ENCODE measurements around the gene SDCBP2. TPM values are rescaled to one million over a fixed set of nuclear protein-coding genes. Genes with fewer than 3 reads are reported as not detected.

SDCBP2 gene
- total and polyA plus RNA-seq, 9 donors = 0.92 to 34.7 (median 3.7) TPM

DNA sequence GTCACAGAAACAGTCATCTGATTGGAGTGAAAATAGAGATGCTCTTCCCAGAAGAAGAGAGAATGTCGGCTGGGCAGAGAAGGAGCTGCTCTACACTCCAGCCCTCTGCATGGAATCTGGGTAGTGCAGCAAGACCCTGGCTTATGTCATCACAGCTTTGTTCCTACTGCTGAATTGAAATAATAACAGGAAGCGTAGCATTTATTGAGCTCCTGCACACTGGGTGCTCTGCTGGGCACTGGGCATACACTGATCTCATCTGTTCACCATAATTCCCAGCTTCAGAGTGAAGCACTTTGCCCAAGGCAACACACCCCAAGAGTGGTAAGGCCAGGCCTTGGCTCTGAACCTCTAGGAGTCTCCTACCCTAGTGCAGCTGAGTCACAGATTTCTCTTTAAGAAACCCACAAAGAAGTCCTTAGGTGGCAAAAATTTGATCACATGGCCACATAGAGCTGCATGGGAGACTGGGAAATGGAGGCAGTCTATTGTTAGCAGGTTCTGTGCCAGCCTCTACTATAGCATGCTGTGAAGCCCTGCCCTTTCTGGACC, 3.9 kb upstream of the SDCBP2 start:
- Histone ChIP-seq H3K27ac (no peak overlapping the region), H3K27me3 (no peaks in the 10 kb centered on the region), H3K36me3 (no peaks in the 10 kb centered on the region), H3K4me1 (ENCODE audit: insufficient read depth) (peaks cover 14% of the 10 kb centered on the region), H3K9me3 (no peaks in the 10 kb centered on the region), H3K4me3 (no peak overlapping the region)
- DNase-seq = peak in 1 of 5 donors; percentile 3
- TF ChIP-seq EP300 (IDR thresholded peaks at IDR 0.05) = no peak
- TF ChIP-seq, protein P1, sequence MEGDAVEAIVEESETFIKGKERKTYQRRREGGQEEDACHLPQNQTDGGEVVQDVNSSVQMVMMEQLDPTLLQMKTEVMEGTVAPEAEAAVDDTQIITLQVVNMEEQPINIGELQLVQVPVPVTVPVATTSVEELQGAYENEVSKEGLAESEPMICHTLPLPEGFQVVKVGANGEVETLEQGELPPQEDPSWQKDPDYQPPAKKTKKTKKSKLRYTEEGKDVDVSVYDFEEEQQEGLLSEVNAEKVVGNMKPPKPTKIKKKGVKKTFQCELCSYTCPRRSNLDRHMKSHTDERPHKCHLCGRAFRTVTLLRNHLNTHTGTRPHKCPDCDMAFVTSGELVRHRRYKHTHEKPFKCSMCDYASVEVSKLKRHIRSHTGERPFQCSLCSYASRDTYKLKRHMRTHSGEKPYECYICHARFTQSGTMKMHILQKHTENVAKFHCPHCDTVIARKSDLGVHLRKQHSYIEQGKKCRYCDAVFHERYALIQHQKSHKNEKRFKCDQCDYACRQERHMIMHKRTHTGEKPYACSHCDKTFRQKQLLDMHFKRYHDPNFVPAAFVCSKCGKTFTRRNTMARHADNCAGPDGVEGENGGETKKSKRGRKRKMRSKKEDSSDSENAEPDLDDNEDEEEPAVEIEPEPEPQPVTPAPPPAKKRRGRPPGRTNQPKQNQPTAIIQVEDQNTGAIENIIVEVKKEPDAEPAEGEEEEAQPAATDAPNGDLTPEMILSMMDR (IDR thresholded peaks at IDR 0.05) = no peak
- TF ChIP-seq POLR2A (IDR thresholded peaks at IDR 0.05) = no peak
- WGBS, 3 donors = 86 to 94% (median 92%) methylated on average over 2 of the region's 2 CpGs
- intact Hi-C loops (cut with DNase I) = loop anchor here in 1 of 4 donors (10.0 kb wide), 1 partner anchor 62 kb away; the partner anchor contains the start of gene FKBP1A

- Histone ChIP-seq H3K27ac (no peak overlapping the region), H3K36me3 (no peaks in the 10 kb centered on the region), H3K4me1 (ENCODE audit: insufficient read depth) (peaks cover 18% of the 10 kb centered on the region), H3K9me3 (no peaks in the 10 kb centered on the region), H3K27me3 (no peaks in the 10 kb centered on the region), H3K4me3 (no peak overlapping the region)
- WGBS, 3 donors = 95 to 97% (median 97%) methylated on average over 6 of the region's 6 CpGs
- peak in 1 of 5 donors; percentile 16 for DNase-seq
- intact Hi-C loops (cut with DNase I) = loop anchor here in 1 of 4 donors (10.0 kb wide), 1 partner anchor 63 kb away; the partner anchor contains the start of gene FKBP1A
- TF ChIP-seq EP300 (IDR thresholded peaks at IDR 0.05) (no peak), POLR2A (IDR thresholded peaks at IDR 0.05) (peak; percentile 8)
Observed at GRCh38 chr20:1331801-1332453, 3.0 kb upstream of the SDCBP2 start.

DNA sequence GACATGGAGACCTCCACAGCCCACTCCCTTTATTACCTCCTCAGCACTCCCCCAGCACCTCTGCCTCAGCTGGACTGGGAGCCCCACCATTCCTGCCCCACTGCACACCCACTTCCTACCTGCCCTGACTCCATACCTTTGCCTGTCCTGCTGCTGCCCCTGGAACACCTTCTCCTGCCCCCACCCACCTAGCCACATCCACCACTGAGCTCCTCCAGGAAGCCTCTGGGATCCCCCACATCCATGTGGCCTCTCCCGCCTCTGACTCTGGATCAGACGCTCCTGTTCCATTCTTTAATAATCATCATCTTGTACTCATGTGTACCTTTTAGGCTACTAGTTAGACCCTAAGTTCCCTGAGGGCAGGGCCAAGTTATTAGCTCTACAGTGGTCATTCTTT, 2.2 kb upstream of the SDCBP2 start:
- DNase-seq = peak in 1 of 5 donors; percentile 14
- H3K27ac ChIP-seq = peak overlapping the region in 1 of 2 donors; percentile 30
- TF ChIP-seq EP300 (IDR thresholded peaks at IDR 0.05) (no peak), POLR2A (IDR thresholded peaks at IDR 0.05) (no peak)
- TF ChIP-seq, protein P1 (IDR thresholded peaks at IDR 0.05) = no peak

DNA sequence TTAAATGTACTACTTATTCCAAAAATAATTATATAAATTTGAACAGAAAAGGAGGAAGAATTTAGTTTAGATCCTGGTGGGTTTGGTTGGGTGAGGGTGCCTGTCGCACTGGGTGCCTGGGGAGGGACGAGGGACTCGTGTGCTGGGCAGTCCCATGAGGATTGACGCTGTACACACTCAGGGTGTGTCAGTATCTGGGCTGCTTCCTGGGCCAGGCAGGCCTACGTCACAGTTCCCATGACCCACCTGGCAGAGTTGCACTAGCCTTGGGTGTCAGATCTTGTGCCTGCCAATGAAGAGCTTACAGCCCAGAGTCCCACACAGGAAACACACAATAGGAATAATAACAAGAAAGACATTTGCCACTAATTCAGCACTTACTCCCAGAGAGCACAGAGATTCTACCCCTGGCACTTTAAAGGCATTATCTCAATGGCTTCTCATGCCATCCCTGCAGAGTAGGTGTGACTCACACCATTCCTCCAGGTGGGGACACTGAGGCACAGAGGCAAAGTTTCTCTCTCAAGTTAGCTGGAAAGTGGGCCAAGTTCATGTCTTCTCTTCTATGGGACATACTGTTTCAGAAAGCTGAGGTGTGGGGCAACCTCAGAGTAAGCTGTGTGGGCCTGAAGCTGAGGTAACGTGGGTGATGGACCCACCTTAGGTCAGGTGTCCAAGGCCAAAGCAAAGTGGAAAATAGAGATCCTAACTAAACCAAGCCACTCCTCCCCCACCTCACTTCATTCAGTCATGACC, 1.3 kb upstream of the SDCBP2 start:
- intact Hi-C loops (cut with DNase I) = loop anchor here in 1 of 4 donors (10.0 kb wide), 1 partner anchor 65 kb away; the partner anchor contains the start of gene FKBP1A
- Histone ChIP-seq H3K27me3 (no peaks in the 10 kb centered on the region), H3K36me3 (no peaks in the 10 kb centered on the region), H3K4me1 (ENCODE audit: insufficient read depth) (peaks cover 23% of the 10 kb centered on the region), H3K9me3 (no peaks in the 10 kb centered on the region), H3K27ac (peak overlapping the region in 1 of 2 donors; percentile 30), H3K4me3 (no peak overlapping the region)
- peak in 2 of 5 donors; percentile 38 to 65 for DNase-seq
- WGBS, 3 donors = 75 to 84% (median 81%) methylated on average over 6 of the region's 6 CpGs
- TF ChIP-seq EP300 (IDR thresholded peaks at IDR 0.05) (no peak), POLR2A (IDR thresholded peaks at IDR 0.05) (no peak)
- TF ChIP-seq, protein P1 (IDR thresholded peaks at IDR 0.05) = no peak

More for the DNA sequence above, 2.2 kb upstream of the SDCBP2 start:
- Histone ChIP-seq H3K4me3 (no peak overlapping the region), H3K9me3 (no peaks in the 10 kb centered on the region), H3K4me1 (ENCODE audit: insufficient read depth) (peaks cover 22% of the 10 kb centered on the region), H3K27me3 (no peaks in the 10 kb centered on the region), H3K36me3 (no peaks in the 10 kb centered on the region)
- 77 to 93% (median 89%) methylated on average over 2 of the region's 2 CpGs for WGBS, 3 donors
- intact Hi-C loops (cut with DNase I) = loop anchor here in 1 of 4 donors (10.0 kb wide), 1 partner anchor 64 kb away; the partner anchor contains the start of gene FKBP1A

Measured in ovary (tissue), 9 donors.